Regular cardiac myocyte (primary cell): ENCODE data around the gene NOPCHAP1. TPM values are rescaled to one million over a fixed set of nuclear protein-coding genes. Genes with fewer than 3 reads are reported as not detected.

ENCODE experiments used
- total RNA-seq: library from RNA; depleted of rRNA; stranded (reverse); fragments of >200 nt; gene quantifications from 2 replicates; pipeline ENCODE4 v1.2.3, GENCODE V29; 2014

Gene NOPCHAP1, protein sequence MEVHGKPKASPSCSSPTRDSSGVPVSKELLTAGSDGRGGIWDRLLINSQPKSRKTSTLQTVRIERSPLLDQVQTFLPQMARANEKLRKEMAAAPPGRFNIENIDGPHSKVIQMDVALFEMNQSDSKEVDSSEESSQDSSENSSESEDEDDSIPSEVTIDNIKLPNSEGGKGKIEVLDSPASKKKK
- total RNA-seq: 7.3 and 7.9 TPM in 2 replicates

DNA sequence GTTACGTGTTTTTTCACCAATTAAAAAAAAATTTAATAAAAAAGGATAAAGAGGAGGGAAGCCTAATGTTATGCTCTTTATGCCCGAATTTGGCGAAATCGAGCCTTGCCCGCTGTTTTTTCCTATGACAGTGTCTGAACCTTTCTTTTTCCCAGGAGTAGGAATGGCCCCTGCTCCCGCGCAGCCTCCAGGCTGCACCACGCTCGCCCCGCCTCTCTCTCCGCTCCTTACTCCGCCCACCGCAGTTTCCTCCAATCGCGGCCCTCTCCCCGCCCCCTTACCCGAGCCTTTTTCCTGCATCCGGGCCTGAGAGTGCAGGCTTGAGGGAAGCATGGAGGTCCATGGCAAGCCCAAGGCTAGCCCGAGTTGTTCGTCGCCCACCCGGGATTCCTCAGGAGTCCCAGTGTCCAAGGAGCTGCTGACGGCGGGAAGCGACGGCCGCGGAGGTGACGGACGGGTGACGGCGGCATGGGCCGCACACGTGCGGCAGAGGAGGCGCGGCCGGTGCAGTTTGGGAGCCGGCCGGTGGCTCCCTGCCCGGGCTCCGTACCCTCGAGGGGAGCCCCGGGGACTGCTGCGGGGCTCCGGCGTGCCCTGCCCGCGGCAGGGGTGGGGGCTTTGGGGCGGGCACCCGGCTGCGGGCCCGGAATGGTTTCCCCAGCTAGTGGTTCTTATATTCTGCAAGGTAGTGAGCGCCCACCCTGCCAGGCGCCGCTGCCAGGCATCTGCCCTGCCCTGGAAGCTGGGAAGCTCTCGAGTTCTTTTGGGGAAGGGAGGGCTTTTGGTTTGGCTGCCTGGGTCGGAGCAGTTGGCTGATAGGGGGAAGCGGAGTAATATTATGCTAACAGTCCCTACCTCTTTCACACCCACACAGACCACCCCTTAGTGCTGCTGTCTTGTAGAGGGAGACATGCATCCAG lies at the start of gene NOPCHAP1:
NOPCHAP1 (plus strand) TSS at position 295 of the 920 bp plus-strand sequence; CDS start at position 332, 37 bp downstream.

DNA sequence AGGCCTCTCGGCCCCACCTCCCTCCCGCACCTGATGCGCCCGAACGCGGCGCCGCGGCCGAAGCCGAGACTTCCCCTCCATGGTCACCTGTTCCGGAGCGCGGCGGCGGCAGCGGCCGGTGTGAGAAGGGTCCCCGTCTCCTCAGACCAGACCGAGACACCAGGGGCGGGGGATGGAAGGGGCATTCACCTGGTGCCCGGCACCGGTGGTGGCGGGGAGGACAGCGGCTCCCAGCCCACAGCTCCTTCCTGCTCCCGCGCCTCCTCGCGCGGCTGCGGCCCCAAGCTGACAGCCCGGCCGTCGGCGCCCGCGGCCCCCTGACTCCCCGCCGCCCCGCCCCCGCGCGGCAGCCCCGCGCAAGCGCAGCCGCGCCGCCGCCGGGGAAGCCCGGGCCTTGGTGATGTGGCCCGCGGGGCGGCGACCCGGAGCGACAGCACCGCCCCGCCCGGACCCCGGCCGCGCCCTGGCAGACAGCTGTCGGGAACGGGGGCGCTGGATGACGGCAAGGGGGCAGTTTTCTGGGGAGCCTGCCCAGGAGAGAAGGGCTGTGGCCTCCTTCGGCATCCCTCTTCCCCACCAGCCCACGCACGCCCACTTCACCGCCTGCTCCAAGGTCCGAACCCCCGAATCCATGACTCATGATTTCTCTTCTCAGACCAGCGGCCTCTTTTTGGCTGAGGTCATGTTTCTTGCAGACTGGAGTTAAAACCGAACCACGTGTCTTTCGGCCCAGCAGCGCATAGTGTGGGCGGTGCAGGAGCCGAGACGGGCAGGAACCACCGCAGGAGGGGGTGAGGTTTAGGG lies 27.9 kb upstream of the NOPCHAP1 start, which contains the start of gene SLC41A2:
SLC41A2 (minus strand) TSS at position 290 of the 804 bp plus-strand sequence. CDS start 29,763 bp downstream, outside the sequence.

Other genes with a start within 250 kb of the NOPCHAP1 start
- gene SLC41A2, start 28.0 kb upstream of the NOPCHAP1 start, total RNA-seq: 17.1 and 41.2 TPM in 2 replicates
- gene ALDH1L2, start 98.1 kb downstream of the NOPCHAP1 start, total RNA-seq: 40.6 and 74.4 TPM in 2 replicates
- gene WASHC4, start 121.4 kb downstream of the NOPCHAP1 start, total RNA-seq: 90.1 and 142 TPM in 2 replicates
- gene APPL2, start 249.9 kb downstream of the NOPCHAP1 start, total RNA-seq: 19.0 and 27.1 TPM in 2 replicates